OCI-M1 (cell line): Measurements from ENCODE around the gene PIEZO2.

Source experiments
- DNase-seq: peaks from one replicate; lab custom pipeline; 2025; lab: John Stamatoyannopoulos, UW

PIEZO2 gene

GRCh38 chr18:10787293-10787901 is 362.0 kb downstream of the PIEZO2 start:
- DNase-seq, result peak; percentile 98

GRCh38 chr18:10785798-10786197 is 363.6 kb downstream of the PIEZO2 start:
- DNase-seq, result no peak

GRCh38 chr18:10784596-10785202 is 364.7 kb downstream of the PIEZO2 start:
- no peak for DNase-seq

DNA sequence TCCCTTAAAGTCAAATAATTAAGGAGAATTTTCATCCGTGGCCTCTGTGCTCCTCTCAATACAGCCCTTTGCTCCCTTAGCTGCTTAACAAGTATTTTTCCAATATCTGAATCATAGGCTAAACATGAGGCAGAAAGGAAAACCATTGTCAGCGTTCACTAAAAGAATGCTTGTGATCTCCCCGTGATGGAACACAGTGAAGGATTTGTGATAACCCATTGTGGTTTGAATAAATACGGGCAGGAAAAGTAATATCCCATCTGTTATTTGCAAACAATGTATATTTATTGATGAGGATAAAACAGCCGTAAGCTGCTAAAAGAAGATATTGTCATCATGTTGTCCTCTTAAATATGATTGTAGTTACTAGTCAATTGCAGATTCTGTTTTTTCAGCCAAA is 365.4 kb downstream of the PIEZO2 start:
- DNase-seq, result no peak

DNA sequence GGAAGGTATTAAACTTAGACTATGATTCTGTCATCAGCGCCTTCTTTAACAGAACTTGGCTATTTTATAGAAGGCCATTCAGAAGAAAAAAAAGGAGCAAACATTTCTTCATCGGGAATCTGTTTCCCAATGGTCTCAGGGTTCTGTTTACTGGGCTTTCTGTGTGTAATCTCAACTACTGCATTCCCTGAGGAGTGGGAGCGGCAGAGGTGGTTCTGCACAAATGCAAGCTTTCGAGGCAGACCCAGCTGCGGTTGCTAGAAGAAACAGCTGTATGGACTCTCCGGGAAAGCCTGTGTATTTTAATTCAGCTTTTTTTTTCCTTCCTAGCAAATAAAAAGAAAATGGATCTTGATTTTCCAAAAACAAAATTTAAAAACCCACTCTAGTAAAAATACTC is 372.9 kb downstream of the PIEZO2 start:
- no peak for DNase-seq

- peak; percentile 56 for DNase-seq
These were observed 374.3 kb downstream of the PIEZO2 start for GRCh38 chr18:10775026-10775425.

- DNase-seq, result peak; percentile 73
These were observed 378.2 kb downstream of the PIEZO2 start for GRCh38 chr18:10771053-10771709.

DNA sequence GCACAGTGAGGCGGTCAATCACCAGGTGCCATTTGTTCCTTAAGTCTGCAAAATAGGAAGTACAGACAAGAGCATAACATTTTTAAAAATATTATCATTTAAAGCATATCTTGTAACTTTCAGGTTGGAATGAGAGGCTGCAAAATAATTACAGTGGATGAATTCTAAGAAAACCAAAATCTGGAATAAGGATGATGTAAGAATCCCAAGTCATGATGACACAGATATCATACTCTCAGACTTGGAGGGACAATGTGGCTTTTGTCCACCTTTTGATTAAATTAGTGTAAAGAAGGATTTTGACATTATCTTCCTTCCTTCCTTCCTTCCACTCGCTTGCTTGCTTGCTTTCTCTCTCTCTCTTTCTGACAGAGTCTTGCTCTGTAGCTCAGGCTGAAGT is 379.1 kb downstream of the PIEZO2 start:
- DNase-seq, result peak; percentile 39

DNA sequence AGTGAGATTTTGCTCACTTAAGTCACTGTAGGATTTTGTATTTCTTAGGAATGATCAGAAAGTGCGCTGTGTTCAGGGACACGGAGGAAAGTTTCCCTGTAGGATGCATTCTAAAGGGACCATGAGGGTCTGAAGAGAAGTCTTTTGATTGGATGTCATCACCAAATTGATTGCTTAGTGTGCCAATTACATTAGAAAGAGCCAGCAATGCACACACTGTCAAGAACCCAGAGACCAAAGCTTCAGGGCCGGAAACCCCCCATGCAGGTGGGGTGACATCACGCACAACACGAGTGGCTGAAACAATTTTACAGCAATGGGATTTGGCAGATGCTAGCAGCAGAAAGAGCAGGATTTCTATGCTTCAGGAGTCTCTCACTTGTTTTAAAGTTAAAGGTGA is 381.1 kb downstream of the PIEZO2 start:
- no peak for DNase-seq

DNA sequence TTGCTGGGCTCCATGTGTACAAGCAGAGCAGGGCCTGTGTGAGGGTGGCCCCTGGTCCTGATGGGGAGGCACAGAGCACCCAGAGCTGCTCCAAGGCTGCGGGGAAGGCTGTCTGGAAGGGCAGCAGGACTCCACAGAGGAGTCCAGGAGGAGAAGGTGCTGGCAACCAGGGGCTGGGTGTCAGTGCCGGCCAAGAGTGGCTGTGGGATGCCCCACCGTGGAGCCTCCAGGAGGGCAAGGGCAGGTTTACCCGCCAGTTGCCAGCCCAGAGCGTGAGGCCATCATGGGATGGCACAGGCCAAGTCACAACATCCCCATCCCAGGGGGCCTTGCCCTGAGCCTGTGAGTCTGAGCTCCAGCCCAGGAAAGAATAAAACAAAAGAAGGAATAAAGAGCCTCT is 381.7 kb downstream of the PIEZO2 start:
- no peak for DNase-seq

- no peak for DNase-seq
These were observed 388.4 kb downstream of the PIEZO2 start for GRCh38 chr18:10760986-10761385.

- no peak for DNase-seq
These were observed 390.1 kb downstream of the PIEZO2 start for GRCh38 chr18:10759241-10759640.

DNA sequence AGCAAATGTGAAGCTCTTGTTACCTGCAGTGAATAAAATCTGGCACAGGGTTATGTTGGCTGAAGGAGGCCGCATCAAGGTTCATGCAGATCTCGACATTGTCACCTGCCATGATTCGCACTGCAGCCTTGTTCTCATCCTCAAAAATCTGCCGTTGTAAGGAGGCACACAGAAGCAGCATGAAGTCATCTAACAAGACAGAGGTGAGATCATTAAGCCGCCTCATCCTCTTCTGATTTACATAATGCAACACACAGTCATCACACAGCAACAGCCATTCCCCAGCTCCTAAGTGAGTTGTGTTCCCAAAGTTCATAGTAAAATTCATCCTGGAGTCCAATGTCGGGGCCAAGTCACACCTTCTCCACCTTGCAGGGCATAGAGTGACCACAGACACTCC is 391.4 kb downstream of the PIEZO2 start:
- DNase-seq, result no peak

- no peak for DNase-seq
These were observed 392.0 kb downstream of the PIEZO2 start for GRCh38 chr18:10757349-10757748.

GRCh38 chr18:10755855-10756254 is 393.5 kb downstream of the PIEZO2 start:
- no peak for DNase-seq

DNA sequence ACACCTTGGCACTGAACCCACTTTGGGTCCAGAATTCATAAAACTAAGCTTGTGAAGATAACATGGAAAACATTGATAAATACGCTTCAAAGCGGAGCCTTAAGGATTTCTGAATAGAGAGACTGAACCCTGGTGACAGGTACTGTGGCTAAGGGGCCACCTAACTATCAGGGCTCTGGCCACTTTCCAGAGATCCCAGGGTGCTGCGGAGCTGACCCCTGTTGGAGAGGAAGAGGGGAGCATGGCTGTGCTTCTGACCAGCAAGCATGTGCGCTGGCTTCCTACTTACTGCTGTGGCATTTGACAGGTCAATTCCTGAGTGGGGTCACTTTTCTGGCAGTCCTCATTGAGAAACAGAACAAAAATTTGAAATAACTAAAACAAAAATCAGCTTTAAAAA is 395.2 kb downstream of the PIEZO2 start:
- no peak for DNase-seq

- DNase-seq, result no peak
These were observed 397.0 kb downstream of the PIEZO2 start for GRCh38 chr18:10752382-10752781.

DNA sequence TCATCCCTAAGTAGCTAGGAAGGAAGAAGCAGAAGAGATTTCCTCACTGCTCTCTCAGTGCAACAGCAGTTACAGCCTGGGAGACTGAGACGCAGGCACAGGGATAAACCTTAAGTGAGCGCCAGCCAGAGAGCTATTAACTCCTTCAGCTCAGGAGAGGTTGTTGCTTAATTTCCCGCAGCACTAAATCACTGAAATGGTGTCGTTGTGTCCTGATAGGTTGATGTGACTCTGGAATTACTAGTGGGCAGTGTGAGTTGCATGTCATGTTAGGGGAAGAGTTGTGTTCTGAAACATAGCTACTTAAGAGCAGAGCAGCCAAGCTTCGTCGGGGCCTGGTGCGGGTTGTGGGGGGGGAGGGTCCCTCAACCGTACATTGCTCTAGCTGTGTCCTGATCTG is 397.7 kb downstream of the PIEZO2 start:
- no peak for DNase-seq

DNA sequence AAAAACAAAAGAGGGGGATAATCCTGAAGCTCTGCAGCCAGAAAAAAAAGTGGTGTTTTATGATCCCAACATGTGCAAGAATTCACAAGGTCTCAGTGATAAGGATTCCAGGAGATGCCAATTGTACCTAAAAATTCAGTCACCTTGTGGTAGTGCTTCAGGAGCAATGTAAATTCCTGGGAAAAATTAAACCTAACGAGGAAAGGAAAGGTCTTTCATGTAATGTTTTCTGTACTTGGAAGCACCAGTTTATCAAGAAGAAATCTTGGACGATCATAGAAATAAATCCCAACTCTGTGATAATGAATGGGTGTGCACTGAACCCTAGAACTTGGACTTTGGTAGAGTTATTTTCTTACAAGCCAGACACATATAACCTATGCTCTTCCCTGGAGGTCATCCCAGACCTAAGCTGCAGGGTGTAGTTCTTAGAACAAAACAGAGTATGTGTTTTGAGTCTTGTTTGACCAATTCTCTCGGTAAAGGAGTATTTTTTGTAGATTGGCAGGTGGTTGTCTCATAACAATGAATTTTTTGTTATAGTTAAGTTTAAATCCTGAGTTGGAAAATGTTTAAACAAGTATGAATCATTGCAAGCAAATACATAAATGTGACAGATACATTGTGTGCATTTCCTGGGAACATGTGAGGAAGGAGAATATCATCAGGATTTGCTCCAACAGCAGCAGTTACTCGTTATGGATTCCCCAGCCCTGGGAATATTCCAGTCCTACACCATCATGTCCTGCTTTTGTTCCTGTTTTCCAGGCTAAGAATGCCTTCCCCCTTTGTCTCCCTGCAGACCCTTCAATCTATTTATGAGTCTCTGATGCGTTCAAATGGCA is 399.0 kb downstream of the PIEZO2 start:
- no peak for DNase-seq

GRCh38 chr18:10748641-10749040 is 400.7 kb downstream of the PIEZO2 start:
- no peak for DNase-seq

DNA sequence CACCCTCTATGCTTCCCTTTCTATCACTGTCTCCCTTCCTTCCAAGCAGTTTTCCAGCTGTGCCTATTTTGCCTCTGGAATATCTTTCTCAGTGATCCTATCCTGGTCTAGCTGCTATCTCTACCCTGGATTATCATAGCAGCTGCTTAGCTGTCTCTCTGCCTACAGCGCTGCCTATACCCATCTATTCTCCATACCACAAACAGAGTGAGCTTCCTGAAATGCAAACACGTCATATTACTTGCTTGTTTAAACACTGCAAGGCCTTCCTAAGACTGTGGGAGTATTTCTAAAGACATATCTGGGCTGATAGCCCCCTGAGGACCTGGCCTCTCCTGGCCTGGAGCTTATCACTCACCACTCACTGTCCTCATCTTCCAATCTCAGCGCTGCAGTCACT is 403.4 kb downstream of the PIEZO2 start:
- no peak for DNase-seq

DNA sequence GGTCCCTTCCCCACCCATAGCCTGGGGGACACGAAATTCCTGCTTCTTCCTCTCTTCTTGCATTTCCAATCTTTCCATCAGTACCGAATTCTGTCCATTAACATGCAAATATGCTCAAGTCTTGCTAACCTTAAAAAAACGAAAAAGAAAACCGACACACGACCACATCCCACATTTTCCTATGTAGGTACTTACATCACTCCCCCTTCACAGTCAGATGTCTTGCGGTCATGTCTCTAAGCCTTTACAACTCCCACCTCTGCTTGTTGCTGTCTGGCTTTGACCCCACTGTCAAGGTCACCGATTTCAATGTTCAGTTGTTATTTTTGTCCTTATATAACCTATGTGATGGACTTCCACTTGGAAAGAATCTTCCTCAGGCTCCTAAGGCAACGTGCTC is 404.1 kb downstream of the PIEZO2 start:
- DNase-seq, result no peak

GRCh38 chr18:10743766-10744165 is 405.6 kb downstream of the PIEZO2 start:
- DNase-seq, result peak; percentile 72
